ENCODE results near the gene HOXB8. TPM values are rescaled to one million over a fixed set of nuclear protein-coding genes. Genes with fewer than 3 reads are reported as not detected.

HOXB8 gene
- polyA plus RNA-seq, 1 donor from 2014 or later, result not detected

DNA sequence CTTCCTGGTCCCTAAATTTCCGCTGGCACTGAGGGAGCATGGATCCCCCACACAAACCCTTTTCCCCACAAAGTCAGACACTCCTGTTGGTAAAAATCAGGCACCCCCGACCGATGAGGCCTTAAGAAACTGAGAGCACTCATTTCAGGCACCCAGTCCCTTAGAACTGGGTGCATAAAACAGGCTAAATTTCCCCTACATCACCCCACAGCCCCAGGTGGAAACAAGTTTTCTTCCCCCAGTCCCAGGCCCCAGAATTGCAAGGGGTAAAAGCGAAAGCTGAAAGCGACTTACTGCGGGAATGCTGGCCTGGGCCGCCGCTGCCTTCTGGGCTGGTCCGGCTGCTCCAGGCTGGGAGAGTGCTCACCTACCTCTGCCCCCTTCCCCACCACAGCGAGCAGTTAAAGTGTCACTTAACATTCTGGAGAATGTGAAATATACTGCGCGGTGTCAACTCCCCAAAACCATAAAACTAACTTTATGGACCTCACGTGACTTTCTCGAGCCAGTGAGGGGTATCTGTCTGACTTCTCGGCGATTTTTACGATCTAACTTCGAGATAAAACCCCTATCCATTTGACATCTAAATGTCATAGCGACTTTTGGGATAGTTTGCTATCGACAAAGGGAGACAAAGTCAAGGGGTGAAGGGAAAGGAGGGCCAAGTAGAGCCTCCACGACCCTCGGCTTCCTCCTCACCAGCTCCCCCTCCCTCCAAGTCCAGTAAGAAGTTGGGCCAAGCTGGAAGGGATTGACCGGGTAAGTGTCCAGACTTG is 25.1 kb downstream of the HOXB8 start, which contains the start of gene HOXB3:
Gene HOXB3, minus strand, starts transcription at position 411 of the 776 bp plus-strand sequence. CDS start 37,767 bp downstream, outside the sequence.
- Histone ChIP-seq H3K27ac (ENCODE audit: low read length) (no peak within 1 kb of the TSS), H3K4me2 (ENCODE audit: low read length) (no peak within 1 kb of the TSS)

DNA sequence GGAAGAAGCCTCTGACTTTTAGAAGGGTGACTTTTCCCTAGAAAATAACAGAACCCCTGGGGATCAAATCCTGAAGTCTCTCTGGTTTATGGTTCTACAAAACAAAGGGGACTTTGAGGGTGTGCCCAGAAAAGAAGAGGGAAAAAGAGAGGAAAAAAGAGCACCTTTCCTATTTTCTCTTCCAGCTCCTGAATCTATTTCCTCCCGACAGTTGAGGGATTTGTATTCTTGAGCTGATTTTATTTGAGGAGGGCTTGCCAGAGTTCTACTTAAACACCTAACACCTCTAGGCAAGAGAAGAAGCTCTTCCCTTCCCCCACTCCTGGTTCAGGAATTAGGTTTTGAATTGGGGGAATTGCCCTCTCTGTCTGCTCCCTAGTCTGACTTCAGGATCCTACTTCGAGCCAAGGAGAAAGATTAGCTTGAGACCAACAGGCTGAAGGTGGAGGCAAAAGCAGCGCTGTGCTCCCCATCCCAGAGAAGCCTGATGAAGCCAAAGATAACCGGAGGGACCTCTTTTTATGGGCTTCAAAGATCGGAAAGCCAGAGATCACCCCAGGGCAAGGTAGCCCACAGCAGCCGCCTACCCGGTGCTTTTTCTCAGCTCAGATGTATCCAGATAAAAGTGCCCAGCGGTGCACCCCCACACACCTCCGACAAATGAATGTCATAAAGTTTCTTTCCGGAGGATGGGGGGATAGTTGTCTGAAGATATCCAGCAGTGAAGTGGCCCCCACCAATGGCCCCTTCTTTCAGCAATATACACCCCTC is 25.8 kb downstream of the HOXB8 start:
- H2AFZ ChIP-seq (ENCODE audit: low read depth, low read length), result no peak overlapping the region
- no peaks in the 10 kb centered on the region for H3K36me3 ChIP-seq (ENCODE audit: insufficient read depth, low read length)
- H3K9ac ChIP-seq (ENCODE audit: low read length), result no peak overlapping the region
- no peaks in the 10 kb centered on the region for H3K9me2 ChIP-seq (ENCODE audit: insufficient read depth, low read length)
- no peaks in the 10 kb centered on the region for H3K79me2 ChIP-seq (replicated peaks; ENCODE audit: insufficient read depth, low read length)
- TF ChIP-seq EP300 (conservative IDR thresholded peaks at IDR 0.05; ENCODE audit: poor library complexity, severe bottlenecking) (no peak), RAD21 (conservative IDR thresholded peaks at IDR 0.05) (no peak), TAF1 (IDR thresholded peaks at IDR 0.05; ENCODE audit: low read depth) (no peak), POLR2AphosphoS5 (IDR thresholded peaks at IDR 0.05) (no peak), SMC3 (conservative IDR thresholded peaks at IDR 0.05; ENCODE audit: poor library complexity) (no peak), MXI1 (conservative IDR thresholded peaks at IDR 0.05; ENCODE audit: poor library complexity, severe bottlenecking) (no peak), EZH2 (IDR thresholded peaks at IDR 0.05; ENCODE audit: borderline replicate concordance, insufficient read depth, low read length, poor library complexity, severe bottlenecking) (no peak)
- TF ChIP-seq, protein P1, sequence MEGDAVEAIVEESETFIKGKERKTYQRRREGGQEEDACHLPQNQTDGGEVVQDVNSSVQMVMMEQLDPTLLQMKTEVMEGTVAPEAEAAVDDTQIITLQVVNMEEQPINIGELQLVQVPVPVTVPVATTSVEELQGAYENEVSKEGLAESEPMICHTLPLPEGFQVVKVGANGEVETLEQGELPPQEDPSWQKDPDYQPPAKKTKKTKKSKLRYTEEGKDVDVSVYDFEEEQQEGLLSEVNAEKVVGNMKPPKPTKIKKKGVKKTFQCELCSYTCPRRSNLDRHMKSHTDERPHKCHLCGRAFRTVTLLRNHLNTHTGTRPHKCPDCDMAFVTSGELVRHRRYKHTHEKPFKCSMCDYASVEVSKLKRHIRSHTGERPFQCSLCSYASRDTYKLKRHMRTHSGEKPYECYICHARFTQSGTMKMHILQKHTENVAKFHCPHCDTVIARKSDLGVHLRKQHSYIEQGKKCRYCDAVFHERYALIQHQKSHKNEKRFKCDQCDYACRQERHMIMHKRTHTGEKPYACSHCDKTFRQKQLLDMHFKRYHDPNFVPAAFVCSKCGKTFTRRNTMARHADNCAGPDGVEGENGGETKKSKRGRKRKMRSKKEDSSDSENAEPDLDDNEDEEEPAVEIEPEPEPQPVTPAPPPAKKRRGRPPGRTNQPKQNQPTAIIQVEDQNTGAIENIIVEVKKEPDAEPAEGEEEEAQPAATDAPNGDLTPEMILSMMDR (IDR thresholded peaks at IDR 0.05; ENCODE audit: poor library complexity, severe bottlenecking), result no peak
- TF ChIP-seq, protein P2, sequence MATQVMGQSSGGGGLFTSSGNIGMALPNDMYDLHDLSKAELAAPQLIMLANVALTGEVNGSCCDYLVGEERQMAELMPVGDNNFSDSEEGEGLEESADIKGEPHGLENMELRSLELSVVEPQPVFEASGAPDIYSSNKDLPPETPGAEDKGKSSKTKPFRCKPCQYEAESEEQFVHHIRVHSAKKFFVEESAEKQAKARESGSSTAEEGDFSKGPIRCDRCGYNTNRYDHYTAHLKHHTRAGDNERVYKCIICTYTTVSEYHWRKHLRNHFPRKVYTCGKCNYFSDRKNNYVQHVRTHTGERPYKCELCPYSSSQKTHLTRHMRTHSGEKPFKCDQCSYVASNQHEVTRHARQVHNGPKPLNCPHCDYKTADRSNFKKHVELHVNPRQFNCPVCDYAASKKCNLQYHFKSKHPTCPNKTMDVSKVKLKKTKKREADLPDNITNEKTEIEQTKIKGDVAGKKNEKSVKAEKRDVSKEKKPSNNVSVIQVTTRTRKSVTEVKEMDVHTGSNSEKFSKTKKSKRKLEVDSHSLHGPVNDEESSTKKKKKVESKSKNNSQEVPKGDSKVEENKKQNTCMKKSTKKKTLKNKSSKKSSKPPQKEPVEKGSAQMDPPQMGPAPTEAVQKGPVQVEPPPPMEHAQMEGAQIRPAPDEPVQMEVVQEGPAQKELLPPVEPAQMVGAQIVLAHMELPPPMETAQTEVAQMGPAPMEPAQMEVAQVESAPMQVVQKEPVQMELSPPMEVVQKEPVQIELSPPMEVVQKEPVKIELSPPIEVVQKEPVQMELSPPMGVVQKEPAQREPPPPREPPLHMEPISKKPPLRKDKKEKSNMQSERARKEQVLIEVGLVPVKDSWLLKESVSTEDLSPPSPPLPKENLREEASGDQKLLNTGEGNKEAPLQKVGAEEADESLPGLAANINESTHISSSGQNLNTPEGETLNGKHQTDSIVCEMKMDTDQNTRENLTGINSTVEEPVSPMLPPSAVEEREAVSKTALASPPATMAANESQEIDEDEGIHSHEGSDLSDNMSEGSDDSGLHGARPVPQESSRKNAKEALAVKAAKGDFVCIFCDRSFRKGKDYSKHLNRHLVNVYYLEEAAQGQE (IDR thresholded peaks at IDR 0.05; ENCODE audit: borderline replicate concordance), result no peak
- no peak overlapping the region for H3K27ac ChIP-seq (ENCODE audit: low read length)
- H3K27me3 ChIP-seq (ENCODE audit: insufficient read depth, low read depth, low read length), result peaks cover 100% of the 10 kb centered on the region
- H4K20me1 ChIP-seq (ENCODE audit: insufficient read depth), result no peaks in the 10 kb centered on the region
- peaks cover 8% of the 10 kb centered on the region for H3K9me3 ChIP-seq (ENCODE audit: low read length)
- no peak overlapping the region for H3K4me2 ChIP-seq (ENCODE audit: low read length)
- no peaks in the 10 kb centered on the region for H3F3A ChIP-seq (ENCODE audit: insufficient read depth, low read length, poor library complexity, severe bottlenecking)
- H3K4me3 ChIP-seq (ENCODE audit: low read length), result no peak overlapping the region

More for the DNA sequence above, 25.1 kb downstream of the HOXB8 start, which contains the start of gene HOXB3:
- Histone ChIP-seq H3K27me3 (ENCODE audit: insufficient read depth, low read depth, low read length) (peaks cover 100% of the 10 kb centered on the region), H3K9ac (ENCODE audit: low read length) (no peak within 1 kb of the TSS), H4K20me1 (ENCODE audit: insufficient read depth) (no peaks in the 10 kb centered on the region), H3K4me3 (ENCODE audit: low read length) (no peak within 1 kb of the TSS), H3F3A (ENCODE audit: insufficient read depth, low read length, poor library complexity, severe bottlenecking) (no peaks in the 10 kb centered on the region), H3K36me3 (ENCODE audit: insufficient read depth, low read length) (no peaks in the 10 kb centered on the region), H2AFZ (ENCODE audit: low read depth, low read length) (no peak within 1 kb of the TSS), H3K9me3 (ENCODE audit: low read length) (peaks cover 8% of the 10 kb centered on the region), H3K9me2 (ENCODE audit: insufficient read depth, low read length) (no peaks in the 10 kb centered on the region), H3K79me2 (replicated peaks; ENCODE audit: insufficient read depth, low read length) (no peaks in the 10 kb centered on the region)
- TF ChIP-seq TAF1 (IDR thresholded peaks at IDR 0.05; ENCODE audit: low read depth), result no peak
- TF ChIP-seq, protein P2 (IDR thresholded peaks at IDR 0.05; ENCODE audit: borderline replicate concordance), result no peak
- TF ChIP-seq EP300 (conservative IDR thresholded peaks at IDR 0.05; ENCODE audit: poor library complexity, severe bottlenecking), result no peak
- TF ChIP-seq SMC3 (conservative IDR thresholded peaks at IDR 0.05; ENCODE audit: poor library complexity), result no peak
- TF ChIP-seq MXI1 (conservative IDR thresholded peaks at IDR 0.05; ENCODE audit: poor library complexity, severe bottlenecking), result no peak

All from neural cell (in vitro differentiated cells).